Left cardiac atrium (tissue), 4 donors: ENCODE data around the gene SHH. TPM values are rescaled to one million over a fixed set of nuclear protein-coding genes. Genes with fewer than 3 reads are reported as not detected.

Experiments used
- ATAC-seq, 2 donors: fragments of 200-7000 bp; cut with Tn5 transposase; one replicate each; pipeline ENCODE4 v1.9.1; 2020; ENCODE audit warnings: mild to moderate bottlenecking in 2 of 2, moderate library complexity in 2 of 2
- DNase-seq: peaks from one replicate; pipeline ENCODE4 v3.0.0-alpha.2; 2020
- intact Hi-C, 2 donors: fragments of 100-400 bp; cut with DNase I; formaldehyde crosslinking; loops; one replicate each; pipeline versions ENCODE4 v1.14.1 to v1.15.1; 2022 to 2023
- total RNA-seq, 2 donors: library from RNA; stranded (reverse); fragmentation: NEBNext Ultra II Directional; extraction: Animal tissue kit (Norgen Biotek cat#: 25700); gene quantifications; one replicate each; pipeline ENCODE4 v1.2.1, GENCODE V29; 2021
- donor health status: DM: no; HTN: yes; CAD: no.
- donor health status: DM: no; HTN: yes; CAD: no; lungs with severe emphysema.
- donor health status: DM: yes; HTN: yes; CAD: no.
- donor health status: Dilated cardiomyopathy.

SHH gene
- total RNA-seq, 2 donors from 2014 or later, result not detected

GRCh38 chr7:155761162-155761561 lies 51.1 kb downstream of the SHH start:
- ATAC-seq (no peak), DNase-seq (no peak)
- intact Hi-C loops, result no loop called here

GRCh38 chr7:155759740-155760430 lies 52.4 kb downstream of the SHH start:
- no peak for ATAC-seq
- intact Hi-C loops, result no loop called here
- DNase-seq, result no peak

GRCh38 chr7:155758348-155758747 lies 53.9 kb downstream of the SHH start:
- DNase-seq, result no peak
- intact Hi-C loops, result no loop called here
- no peak for ATAC-seq

DNA sequence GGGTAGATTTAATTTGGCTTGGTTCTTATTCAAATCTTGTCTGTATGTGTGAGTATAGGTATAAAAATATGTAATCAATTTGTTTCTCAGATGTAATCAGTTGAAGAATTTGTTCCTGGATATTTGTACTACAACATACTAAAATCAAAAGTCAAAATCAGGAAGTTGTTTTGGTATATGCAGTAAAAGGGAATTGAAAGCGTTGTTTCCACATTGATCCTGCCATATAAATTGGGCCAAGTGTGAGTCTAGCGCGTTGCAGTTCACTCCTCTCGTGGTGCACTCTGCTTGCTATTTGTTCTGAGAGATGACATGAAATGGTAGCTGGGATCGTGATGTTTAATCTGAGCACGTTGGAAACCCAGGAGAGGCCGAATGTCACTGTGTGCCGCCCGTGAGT lies 55.9 kb downstream of the SHH start:
- intact Hi-C loops, result no loop called here
- no peak for ATAC-seq
- no peak for DNase-seq

DNA sequence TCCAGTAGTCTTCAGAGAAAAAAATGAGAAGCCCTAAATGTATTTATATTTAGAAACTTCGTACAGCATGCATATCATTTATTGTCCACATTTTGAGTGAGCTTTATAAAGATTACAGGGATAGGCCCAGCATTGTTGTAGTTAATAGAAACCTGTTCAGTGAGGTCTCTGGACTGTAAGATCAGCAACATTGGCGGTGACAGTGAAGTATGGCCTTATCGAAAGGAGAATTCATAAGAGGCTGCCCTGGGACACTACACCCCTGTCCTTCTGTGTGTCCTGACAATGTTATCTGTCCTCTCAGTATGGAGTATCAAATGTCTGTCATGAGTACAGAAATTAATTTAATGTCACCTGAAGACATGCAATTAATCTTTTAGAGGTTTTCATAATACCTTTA lies 57.2 kb downstream of the SHH start:
- intact Hi-C loops, result no loop called here
- DNase-seq, result no peak
- ATAC-seq, result peak in 1 of 2 donors; percentile 24

DNA sequence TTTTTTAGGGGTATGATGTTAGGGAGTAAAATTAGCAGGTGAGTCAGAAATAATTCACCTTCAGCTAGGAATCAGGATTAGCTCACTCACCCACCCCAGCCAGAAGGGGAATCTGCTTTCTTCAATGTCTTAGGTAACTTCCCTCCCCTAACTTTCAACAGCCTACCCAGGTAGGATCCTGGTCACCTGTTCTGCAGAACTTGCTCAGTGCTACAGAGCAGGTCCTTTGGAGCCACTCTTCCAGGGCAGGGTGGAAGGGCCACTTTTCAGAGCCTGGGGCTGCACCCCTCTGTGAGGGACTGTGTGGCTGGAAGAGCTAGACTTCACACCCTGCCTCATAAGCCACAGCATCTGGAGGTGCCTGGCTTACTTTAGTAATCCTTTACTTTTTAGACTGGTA lies 58.1 kb downstream of the SHH start:
- no peak for DNase-seq
- peak in 1 of 2 donors; percentile 55 for ATAC-seq
- intact Hi-C loops, result no loop called here

- intact Hi-C loops, result no loop called here
- no peak for DNase-seq
- ATAC-seq, result peak; percentile 24 to 51
These were observed 58.8 kb downstream of the SHH start for GRCh38 chr7:155753446-155753965.

- DNase-seq (no peak), ATAC-seq (no peak)
- intact Hi-C loops, result no loop called here
These were observed 59.4 kb downstream of the SHH start for GRCh38 chr7:155752756-155753445.

DNA sequence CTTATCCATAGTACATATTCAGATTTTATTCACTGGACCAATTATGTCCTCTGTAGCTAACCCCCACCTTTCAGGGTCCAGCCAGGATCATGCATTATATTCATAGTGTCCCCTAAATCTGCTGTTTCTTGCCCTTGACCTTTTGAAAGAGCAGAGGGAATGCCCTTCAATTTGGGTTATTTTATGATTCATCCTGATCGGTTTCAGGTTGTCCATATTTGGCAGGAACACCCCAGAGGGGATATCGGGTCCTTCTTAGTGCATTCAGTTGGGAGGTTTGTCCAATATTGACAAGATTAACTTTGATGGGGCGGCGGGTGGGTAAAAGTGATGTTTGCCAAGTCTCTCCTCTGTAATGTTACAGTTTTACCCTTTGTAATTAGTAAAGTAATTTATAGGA lies 60.9 kb downstream of the SHH start:
- ATAC-seq (no peak), DNase-seq (no peak)
- intact Hi-C loops, result no loop called here

DNA sequence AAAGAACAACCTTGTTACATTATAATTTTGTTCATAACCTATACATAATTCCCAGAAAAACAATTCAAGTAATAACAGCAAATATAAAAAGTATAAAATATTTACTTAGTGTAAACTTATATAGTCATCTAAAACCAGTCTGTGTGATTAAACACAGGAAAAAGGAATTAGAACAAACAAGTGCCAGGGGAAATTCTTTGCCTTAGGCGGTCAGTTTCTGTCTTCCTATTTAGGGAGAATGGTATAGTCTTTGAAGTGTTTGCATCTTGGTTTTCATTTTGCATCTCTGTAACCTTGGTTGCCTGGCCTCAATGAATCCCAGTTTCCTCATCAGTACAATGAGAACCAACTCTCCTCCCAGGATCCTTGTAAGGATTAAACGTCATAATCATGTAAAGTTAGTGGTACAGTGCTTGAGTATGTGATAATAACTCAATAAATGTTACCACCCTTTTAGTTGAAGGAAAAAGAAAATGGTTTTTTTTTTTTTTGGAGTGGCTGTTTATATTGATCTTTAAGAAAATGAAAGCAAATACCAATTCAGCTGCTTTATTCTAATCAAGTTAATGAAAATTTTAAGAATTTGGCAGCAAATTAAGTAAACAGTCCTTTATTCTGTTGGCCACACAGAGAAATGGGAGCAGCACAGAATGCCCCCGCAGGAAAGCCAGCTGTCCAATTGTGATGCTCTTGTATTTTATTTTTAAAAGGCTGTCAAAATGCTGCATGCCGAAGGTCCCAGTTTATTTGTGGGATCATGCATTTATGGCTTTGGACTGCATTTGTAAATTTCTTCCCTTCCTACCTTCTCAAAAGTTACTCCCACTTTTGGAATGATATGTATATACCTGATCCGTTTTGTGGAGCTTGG lies 61.8 kb downstream of the SHH start:
- no peak for ATAC-seq
- no peak for DNase-seq

More for the DNA sequence above, 61.8 kb downstream of the SHH start:
- intact Hi-C loops, result no loop called here

Other genes starting within 250 kb of the SHH start
- gene RBM33, start 167.8 kb downstream of the SHH start, total RNA-seq, result 10 to 100 TPM; 34.2 to 41.5 TPM